GM21447 (cell line): ENCODE measurements around the gene ARHGAP5.
"Not testable (repeated sequence)": the region's sequence is repeated elsewhere in the genome, so short reads cannot be mapped to it uniquely, and the experiment has no call there.

Experiments used
- ATAC-seq: cut with Tn5 transposase; IDR thresholded peaks from one replicate; pipeline ENCODE4 v1.9.1; 2021; ENCODE audit not compliant: unreplicated experiment

The ARHGAP5 gene

DNA sequence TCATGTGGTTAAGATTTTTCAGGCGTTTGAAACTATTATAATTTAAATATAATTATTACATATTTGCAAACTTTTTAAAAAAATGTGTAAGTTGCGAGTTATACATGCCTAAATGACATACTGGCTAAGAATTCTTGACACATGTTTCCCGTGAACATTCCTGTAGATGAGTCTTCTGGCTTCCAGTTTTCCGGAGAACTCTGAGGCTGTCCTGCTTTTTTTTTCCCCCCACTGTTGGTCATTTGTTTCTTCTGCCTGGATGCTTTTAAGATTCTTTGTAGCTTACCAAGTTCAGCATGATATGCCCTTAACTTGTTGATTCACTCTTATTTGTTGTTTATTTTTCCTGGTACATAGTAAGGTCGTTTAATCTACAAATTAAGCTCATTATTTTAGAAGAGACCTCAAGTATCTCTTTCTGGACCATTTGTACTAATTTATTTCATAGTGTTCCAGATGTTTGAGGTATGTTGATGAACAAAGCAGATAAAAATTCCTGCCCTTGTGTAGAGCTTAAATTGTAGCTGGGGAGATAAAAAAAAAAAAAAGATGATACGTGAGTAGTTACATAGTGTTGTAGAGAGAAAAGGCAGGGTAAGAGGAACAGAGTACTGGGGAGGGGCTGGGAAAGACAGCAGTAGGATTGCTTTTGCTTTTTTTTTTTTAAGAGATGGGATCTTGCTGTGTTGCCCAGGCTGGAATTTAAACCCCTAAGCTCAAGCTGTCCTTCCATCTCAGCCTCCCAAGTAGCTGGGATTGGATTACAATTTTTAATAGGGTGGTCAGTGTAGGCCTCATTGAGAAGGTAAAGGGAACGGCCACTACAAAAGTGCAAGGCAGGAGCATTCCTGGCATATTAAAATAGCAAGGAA lies 32.8 kb downstream of the ARHGAP5 start:
- ATAC-seq = no peak

DNA sequence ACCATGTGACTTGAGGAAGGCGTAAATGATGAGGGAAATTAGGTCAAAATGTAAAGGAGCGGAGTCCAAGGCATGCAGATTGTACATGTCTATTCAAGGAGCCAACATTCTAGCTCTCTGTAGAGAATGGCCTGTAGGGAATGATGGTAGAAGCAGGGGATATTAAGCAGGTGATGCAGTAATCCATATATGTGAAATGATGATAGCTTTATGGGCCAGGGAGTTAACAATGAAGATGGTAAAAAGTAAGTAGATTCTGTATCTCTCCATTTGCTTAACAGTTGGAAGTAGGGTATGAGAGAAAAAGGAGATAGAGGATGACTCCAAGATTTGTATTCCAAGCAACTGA lies 33.4 kb downstream of the ARHGAP5 start:
- no peak for ATAC-seq

DNA sequence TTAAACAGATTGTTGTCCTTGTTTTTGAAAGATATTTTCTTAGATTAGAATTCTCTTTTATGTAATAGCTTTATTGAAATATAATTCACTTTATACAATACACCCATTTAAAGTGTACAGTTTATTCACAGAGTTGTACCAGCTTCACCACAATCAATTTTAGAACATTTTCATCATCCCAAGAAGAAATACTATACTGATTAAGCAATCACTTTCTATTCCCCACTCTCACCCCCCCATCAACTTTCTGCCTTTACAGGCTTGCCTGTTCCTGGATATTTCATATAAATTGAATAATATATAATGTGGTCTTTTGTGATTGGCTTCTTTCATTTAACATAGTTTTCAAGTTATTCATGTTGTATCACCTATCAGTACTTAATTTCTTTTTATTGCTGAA lies 44.4 kb downstream of the ARHGAP5 start:
- ATAC-seq = no peak

DNA sequence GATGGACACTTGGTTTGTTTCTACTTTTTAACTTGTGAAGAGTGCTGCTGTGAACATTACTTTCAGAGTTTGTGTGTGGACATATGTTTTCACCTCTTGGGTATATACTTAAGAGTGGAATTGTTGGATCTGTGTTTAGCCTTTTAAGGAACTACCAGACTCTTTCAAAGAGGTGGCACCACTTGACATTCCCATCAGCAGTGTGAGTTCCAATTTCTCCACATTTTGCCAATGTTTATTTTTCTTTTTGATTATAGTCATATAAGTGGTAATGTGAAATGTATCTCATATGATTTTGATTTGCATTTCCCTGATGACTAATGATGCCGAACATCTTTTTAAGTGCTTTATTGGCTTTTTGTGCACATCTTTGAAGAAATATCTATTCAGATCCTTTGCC lies 44.8 kb downstream of the ARHGAP5 start:
- ATAC-seq = no peak

DNA sequence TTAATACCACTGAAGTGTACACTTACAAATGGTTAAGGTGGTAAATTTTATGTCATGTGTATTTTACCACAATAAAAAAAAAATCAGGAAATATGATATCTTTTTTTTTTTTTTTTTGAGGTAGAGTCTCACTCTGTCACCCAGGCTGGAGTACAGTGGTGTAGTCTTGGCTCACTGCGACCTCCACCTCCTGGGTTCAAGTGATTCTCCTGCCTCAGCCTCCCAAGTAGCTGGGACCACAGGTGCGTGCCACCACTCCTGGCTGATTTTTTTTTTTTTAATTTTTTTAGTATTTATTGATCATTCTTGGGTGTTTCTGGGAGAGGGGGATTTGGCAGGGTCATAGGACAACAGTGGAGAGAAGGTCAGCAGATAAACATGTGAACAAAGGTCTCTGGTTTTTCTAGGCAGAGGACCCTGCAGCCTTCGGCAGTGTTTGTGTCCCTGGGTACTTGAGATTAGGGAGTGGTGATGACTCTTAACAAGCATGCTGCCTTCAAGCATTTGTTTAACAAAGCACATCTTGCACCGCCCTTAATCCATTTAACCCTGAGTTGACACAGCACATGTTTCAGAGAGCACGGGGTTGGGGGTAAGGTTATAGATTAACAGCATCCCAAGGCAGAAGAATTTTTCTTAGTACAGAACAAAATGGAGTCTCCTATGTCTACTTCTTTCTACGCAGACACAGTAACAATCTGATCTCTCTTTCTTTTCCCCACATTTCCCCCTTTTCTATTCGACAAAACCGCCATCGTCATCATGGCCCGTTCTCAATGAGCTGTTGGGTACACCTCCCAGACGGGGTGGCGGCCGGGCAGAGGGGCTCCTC lies 50.0 kb downstream of the ARHGAP5 start:
- ATAC-seq = not testable (repeated sequence)

DNA sequence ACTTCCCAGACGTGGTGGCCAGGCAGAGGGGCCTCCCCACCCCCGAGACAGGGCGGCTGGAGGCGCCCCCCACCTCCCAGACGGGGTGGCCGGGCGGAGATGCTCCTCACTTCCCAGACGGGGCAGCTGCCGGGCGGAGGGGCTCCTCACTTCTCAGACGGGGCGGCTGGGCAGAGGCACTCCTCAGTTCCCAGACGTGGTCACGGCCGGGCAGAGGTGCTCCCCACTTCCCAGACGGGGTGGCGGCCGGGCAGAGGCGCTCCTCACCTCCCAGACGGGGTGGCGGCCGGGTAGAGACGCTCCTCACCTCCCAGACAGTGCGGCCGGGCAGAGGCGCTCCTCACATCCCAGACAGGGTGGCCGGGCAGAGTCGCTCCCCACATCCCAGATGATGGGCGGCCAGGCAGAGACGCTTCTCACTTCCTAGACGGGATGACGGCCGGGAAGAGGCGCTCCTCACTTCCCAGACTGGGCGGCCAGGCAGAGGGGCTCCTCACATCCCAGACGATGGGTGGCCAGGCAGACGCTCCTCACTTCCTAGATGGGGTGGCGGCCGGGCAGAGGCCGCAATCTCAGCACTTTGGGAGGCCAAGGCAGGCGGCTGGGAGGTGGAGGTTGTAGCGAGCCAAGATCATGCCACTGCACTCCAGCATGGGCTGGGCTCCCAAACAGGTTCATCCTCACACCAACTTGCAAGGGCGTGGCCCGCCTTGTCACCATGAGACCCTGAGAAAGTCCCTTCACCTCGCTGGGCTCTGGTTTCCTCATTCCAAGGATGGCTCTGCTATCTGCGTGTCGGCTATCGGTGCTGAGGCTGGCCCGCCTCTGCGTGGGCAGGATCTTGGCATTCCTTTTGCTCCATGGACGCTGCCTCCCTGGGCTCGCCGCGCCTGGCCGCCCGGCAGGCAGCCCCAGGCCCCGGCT lies 50.9 kb downstream of the ARHGAP5 start:
- ATAC-seq = not testable (repeated sequence)

DNA sequence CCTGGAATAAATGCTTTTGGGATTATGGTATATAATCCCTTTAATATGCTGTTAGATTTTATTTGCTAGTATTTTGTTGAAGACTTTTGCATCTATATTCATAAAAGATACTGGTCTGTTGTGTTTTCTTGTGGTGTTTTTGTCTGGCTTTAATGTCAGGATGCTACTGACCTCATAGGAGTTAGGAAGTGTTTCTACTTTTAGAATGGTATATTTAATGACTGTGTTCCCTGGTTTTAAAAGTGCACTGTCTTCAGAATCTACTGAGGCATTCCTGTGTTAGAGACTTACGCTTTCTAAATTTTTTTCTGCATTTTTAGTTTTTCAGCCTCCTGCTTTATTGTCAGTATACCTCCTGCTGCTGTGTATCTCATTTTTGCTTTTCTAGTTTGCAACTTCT lies 51.6 kb downstream of the ARHGAP5 start:
- no peak for ATAC-seq

DNA sequence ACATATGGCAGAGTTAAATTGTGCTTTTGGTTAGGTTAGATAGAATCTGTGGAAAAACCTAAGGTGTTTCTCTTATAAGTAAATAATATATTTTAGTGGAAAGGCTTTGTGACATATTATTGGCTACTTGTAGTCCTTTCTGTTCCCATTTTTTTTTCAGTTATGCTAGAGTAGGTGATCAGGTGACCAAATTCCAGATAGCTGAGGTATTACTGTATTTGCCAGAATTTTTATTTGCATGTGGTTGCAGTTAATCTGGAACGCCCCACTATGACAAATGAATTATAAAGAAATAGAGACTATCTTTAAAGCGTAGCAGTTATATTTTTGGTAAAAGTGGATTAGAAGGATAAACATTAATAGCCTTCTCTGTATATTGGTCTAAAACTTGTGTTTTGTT lies 52.0 kb downstream of the ARHGAP5 start:
- ATAC-seq = no peak

DNA sequence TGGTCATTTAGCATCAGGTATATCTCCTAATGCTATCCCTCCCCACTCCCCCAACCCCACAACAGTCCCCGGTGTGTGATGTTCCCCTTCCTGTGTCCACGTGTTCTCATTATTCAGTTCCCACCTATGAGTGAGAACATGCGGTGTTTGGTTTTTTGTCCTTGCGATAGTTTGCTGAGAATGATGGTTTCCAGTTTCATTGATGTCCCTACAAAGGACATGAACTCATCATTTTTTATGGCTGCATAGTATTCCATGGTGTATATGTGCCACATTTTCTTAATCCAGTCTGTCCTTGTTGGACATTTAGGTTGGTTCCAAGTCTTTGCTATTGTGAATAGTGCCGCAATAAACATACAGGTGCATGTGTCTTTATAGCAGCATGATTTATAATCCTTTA lies 54.6 kb downstream of the ARHGAP5 start:
- ATAC-seq = not testable (repeated sequence)

DNA sequence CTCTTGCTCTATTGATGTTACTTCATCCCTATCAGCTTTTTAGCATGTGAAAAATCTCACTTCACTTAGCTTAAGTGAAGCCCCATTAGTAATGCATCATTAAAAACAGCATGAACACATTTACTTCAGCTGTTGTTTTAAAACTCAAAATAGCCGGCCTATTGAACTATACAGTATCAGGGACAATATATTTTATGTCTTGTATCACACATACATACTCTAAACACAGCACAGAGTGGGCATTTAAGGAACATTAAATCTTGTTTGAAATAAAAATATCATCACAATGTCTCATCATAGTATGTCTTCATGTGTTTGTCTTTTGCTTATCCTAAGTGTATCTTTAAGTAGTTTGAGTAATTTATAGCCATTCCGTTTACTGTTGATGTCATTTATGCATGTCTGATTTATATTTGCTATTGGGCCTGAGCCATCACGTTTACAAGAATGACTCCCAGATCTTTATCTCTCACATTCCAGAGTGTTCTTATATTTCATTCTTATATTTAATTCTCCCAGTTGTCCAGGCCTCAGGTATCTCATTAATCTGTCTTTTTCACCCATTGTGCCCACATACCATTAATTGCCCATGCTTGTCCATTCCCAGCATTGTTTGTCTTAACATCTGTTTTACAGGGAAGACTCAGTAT lies 57.5 kb downstream of the ARHGAP5 start:
- no peak for ATAC-seq

DNA sequence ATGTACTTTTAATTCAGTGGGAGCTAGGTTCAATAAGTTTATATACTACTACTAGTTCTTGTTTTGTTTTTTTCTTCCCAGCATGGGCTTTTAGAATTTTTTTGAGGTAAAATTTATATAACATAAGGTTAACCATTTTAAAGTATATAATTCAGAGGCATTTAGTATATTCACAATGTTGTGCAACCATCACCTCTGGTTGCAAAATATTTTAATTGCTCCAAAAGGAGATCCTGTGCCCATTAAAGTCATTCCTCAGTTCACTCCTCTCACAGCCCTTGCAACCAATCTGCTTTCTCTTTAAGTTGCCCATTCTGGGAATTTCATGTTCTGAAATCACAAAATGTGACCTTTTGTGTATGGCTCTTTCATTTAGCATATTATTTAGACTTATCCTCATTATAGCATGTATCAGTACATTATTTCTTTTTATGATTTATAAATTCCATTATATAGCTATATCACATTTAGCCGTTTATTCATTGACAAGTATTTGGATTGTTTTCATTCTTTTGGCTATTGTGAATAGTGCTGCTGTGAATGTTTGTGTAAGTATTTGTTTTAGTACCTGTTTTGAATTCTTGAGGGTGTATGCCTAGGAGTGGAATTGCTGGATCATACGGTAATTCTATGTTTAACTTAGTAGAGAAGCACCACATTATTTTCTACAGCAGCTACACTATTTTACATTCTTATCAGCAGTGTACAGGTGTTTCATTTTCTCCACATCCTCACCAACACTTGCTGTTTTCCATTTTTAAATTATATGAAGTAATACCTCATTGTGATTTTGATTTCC lies 59.1 kb downstream of the ARHGAP5 start:
- ATAC-seq = no peak

DNA sequence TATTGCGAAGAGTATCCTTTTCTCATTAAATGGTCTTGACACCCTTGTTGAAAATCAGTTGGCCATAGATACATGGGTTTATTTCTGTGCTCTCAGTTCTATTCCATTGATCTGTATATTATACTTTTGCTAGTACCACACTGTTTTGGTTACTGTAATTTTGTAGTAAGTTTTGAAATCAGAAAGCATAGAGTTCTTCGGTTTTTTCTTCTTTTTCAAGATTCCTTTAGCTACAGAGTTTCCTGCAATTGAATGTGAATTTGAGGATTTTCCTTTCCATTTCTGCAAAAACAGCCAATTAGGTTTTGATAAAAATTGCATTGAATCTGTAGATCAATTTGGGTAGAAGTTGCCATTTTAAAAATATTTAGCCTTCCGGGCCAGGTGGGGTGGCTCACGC lies 60.2 kb downstream of the ARHGAP5 start:
- no peak for ATAC-seq

DNA sequence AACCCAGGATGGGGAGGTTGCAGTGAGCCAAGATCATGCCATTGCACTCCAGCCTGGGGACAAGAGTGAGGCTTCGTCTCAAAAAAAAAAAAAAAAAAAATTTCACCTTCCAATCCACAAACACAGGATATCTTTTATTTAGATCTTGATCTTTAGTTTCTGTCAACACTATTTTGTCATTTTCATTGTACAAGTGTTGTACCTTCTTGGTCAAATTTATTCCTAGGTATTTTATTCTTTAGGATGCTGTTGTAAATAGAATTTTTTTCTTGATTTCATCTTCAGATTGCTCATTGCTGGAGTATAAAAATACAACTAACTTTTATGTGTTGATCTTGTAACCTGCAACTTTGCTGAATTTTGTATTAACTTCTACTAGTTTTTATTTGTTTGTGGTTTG lies 60.8 kb downstream of the ARHGAP5 start:
- no peak for ATAC-seq

DNA sequence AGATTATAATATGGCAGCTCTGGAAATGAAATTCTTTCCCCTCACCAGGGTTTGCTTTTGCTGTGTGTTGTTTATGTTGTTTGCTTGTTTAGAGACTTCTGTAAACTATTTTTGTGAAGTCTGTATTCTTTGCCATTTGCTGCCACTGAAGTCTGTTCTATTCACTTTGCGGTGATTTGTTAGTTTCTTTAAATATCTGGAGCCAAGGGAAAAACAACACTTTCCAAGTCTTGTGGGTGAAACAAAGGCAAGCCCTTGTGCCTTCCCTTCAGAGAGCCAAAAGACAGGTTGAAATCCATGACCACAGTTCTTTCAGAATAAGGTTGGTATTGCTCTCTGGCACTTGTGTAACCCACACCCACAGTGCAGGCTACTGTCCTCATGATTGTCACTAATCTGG lies 65.2 kb downstream of the ARHGAP5 start:
- no peak for ATAC-seq

DNA sequence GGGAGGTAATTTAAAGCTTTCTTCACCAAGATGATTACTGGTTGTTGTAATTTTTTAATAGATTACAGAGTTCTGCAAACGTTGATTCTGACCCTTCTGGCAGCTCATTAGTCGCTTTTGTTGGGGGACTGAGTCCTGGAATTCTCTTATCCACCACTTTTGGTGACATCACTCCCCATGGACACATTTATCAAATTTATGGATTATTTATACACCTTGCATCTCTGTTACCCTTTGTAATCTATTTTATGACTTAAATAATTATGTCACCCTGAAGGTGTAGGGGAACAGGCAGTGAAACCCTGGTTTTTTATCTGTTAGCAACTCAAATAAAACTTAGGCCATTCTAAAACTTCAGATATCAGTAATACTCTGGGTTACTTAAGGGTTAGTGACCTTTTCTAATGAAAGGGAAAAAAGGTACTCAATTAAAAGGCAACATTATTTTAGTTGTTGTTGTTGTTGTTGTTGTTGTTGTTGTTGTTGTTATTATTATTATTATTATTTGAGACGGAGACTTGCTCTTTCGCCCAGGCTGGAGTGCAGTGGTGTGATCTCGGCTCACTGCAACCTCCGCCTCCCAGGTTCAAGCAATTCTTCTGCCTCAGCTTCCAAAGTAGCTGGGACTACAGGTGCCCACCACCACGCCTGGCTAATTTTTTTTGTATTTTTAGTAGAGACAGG lies 65.8 kb downstream of the ARHGAP5 start:
- ATAC-seq = no peak

DNA sequence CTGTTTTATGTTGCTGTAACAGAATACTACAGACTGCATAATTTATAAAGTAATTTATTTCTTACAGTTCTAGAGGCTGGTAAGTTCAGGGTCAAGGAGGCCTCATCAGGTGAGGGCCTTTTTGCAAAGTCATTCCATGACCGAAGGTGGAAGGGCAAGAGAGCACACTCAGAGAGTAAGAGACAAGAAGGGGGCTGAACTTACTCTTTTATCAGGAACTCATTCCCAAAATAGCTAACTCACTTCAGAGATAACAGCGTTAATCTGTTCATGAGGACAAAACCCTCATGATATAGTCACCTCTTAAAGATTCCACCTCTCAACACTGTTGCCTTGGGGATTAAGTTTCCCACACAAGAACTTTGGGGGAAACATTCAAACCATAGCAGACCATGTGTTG lies 73.3 kb downstream of the ARHGAP5 start:
- no peak for ATAC-seq

DNA sequence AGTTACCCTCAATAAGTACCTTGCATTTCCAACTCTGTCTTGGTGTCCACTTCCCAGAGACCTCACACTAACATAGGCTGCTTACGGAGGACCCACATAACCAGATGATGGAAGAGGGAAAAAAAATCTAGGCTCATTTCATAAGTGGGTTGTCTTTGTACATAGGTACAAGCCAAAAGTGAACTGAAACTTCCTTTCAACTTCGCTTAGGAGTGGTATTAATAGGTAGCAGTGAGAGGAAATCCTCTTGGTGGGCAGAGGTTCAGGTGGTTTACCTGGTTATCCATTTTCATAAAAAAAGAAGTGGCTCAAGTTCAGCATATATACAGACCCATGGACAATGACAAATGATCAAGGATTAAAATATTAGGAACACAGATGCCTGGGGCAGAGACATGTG lies 88.9 kb downstream of the ARHGAP5 start:
- ATAC-seq = no peak

DNA sequence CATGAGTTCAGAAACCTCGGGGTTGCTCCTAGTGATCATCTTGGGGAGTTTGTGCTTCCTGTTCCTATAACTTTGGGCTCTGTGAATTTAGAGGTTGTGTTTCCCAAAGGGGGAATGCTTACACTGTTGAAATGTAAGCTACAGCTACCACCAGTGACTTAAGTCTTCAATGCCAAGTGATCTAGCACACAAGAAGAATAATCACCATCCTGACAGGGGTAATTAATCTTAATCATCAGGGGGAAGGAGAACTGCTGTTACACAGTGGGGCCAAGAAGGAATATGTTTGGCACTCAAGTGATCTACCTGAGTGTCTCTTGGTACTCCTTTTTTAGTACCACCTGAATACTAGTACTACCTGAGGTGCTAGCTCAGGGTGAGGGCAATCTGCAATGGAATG lies 89.8 kb downstream of the ARHGAP5 start:
- no peak for ATAC-seq

DNA sequence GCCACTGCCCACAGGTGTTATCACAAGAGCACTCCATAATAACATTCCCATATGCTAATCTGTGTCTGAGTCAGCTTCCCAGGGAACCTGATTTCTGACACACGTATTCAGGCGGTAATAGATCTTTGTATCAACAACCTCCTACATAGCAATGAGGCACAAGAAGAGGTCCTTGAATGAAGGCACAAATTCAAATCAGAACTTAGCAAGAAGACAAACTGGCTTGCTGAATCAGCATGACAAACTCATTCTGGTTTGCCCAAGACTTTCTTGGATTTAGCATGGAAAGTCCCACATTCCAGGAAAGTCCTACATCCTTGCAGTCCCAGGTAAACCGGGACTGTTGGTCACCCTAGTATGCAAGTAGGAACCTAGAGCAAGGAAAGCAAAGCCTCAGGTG lies 90.8 kb downstream of the ARHGAP5 start:
- no peak for ATAC-seq
